Activated T-cell treated with anti-CD3 and anti-CD28 coated beads for 48 hours (primary cell): ENCODE data around the gene GNAS-AS1.
"Not testable (repeated sequence)": the region's sequence is repeated elsewhere in the genome, so short reads cannot be mapped to it uniquely, and the experiment has no call there.

Experiments used
- DNase-seq: peaks from one replicate; pipeline ENCODE4 v3.0.0-alpha.2; 2020; ENCODE audit warnings: low read depth

The GNAS-AS1 gene

GRCh38 chr20:58835231-58835630 lies 15.5 kb downstream of the GNAS-AS1 start:
- DNase-seq = no peak

DNA sequence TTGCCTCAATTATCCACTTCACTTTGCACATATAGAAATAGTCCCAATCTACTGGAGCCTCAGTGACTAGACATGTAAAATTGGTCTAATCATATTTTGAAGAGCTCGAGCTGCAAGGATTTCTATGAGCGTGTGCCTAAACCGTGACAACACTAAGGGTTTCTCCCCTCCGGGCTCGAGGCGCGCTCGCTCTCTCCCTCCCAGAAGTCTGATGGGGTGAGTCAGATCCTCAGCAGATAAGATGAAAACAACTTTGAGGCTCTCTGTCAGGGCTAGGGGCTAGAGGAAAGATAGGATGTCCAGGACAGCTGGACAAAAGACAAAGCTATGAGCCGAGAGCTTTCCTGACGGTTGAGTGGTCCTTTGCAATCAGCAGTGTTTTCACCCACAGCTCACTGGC lies 16.8 kb downstream of the GNAS-AS1 start:
- DNase-seq = no peak

- DNase-seq = no peak
These were observed 18.2 kb downstream of the GNAS-AS1 start for GRCh38 chr20:58832457-58832856.

DNA sequence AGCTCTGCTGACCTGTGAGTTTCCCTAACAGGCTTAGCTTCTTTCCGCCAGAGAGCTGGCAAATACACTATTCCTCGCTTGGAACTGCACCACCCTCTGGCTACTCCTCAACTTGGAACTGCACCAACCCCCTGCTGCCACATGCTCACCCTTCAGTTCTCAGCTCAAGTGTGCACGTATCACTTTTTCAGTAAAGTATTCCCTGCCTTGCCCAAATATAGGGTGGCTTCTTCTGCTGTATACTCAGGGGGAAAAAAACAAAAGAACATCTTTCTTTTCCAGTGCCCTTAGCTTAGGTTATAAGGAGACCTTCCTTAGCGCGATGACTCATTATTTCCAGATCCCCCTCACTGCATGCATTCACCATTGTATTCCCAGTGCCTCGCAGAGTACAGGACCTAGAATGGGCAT lies 21.2 kb downstream of the GNAS-AS1 start:
- no peak for DNase-seq

GRCh38 chr20:58828804-58829203 lies 21.9 kb downstream of the GNAS-AS1 start:
- DNase-seq = not testable (repeated sequence)

GRCh38 chr20:58828136-58828535 lies 22.6 kb downstream of the GNAS-AS1 start:
- no peak for DNase-seq

DNA sequence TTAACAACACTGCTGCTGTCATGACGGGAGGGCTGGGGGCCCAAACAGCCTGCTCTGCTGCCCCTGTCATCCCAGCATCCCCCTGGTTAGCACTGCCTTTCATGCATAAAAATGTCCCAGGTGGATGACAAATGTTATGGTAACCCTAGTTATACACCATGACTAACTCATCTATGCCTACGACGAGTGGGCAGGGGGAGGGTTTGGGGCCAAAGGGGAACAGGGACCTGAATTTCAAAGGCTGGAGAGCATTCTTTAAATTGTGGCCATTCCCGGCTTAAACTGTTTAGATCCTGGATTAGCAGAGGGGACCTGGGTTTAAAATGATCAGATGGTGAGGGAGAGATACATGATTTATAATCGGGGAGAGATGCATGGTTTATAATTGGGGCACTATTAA lies 24.4 kb downstream of the GNAS-AS1 start:
- no peak for DNase-seq

DNA sequence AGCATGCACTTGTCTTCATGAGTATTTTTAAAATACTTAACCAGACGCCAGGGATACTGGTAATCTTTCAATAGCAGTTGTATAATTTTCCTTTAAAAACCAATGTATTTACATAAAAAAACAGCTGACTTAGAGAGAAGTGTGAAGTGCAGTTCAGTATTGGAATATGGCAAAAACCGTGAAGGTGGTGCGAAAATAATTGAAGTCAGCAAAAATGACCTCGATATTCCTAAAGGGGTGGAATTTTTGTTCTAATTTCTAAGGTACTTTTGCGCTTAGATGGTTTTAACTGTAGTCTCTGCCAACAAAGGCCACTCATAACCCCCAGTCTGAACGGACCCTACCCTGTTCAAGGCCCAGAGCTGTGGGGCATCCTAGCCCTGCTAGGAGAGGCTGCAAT lies 25.3 kb downstream of the GNAS-AS1 start:
- no peak for DNase-seq

- DNase-seq = no peak
These were observed 25.9 kb downstream of the GNAS-AS1 start for GRCh38 chr20:58824843-58825242.

DNA sequence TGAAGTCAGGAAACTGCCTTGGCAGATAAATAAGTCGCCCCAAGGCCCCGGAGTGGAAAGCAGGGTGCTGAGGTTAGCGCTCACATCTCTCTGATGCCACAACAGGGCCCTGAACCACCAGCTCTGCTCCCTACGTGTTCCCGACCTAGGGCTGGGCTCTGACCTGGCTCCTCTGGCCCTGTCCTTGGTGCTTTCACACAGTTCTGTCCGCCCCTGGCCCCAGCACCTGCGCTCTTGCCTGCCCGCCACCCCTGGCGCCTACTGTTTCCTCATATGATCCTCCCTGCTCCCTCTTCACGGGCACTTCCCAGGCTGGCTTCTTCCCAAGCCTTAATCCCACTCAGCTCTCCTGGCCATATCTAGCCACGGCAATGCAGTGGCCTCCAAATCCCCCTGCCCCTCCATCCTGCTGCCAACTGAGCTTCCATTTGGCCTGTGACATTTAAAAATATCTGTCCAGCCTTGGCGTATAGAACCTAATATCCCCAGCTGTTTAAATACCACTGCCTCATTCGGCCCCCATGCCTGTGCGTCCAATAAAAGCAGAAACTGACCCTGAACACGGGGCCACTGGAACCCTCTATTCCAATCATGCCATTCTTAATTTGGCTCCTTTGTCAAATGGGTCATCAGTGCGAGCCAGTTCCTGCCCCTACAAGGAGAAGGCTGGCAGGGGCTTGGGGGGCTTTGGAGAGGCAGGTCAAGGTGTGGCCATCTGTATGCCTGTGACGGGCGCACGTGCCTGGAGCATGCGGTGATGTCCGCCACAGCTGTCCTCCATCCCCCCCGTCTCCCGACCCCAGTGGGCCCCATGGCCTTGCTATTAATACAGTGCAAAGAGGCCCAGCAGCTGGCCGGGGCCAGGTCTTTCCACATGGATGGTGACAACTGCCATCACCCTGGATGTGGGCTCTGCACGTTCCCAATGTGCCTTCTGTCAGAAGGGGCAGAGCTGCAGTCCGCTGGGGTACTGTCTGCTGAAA lies 27.7 kb downstream of the GNAS-AS1 start:
- DNase-seq = no peak

GRCh38 chr20:58822149-58822548 lies 28.6 kb downstream of the GNAS-AS1 start:
- DNase-seq = no peak

GRCh38 chr20:58820515-58820914 lies 30.2 kb downstream of the GNAS-AS1 start:
- DNase-seq = not testable (repeated sequence)

GRCh38 chr20:58819921-58820320 lies 30.8 kb downstream of the GNAS-AS1 start:
- DNase-seq = no peak

- DNase-seq = peak; percentile 66
These were observed 32.0 kb downstream of the GNAS-AS1 start for GRCh38 chr20:58818586-58819285.

DNA sequence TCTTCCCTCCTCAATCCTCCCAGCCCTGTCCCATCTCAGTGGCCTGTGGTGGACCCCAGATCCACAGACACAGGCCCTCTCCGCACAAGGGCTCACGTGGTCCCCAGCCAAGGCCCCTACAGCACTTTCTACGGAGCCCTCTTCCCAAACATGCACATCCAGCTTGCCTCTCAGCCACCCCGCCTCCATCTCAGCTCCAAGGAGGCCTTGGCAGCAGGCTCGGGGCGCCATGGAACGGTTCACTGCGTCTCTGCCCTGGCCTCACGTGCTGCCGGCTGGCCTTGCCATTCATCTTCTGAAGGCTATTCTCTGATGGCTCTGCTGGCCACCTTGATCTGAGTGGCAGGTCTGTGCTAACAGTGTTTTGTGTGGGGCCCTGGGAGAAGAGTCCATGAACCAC lies 33.0 kb downstream of the GNAS-AS1 start:
- DNase-seq = no peak

GRCh38 chr20:58816957-58817651 lies 33.6 kb downstream of the GNAS-AS1 start:
- DNase-seq = no peak

- no peak for DNase-seq
These were observed 34.7 kb downstream of the GNAS-AS1 start for GRCh38 chr20:58816051-58816450.

DNA sequence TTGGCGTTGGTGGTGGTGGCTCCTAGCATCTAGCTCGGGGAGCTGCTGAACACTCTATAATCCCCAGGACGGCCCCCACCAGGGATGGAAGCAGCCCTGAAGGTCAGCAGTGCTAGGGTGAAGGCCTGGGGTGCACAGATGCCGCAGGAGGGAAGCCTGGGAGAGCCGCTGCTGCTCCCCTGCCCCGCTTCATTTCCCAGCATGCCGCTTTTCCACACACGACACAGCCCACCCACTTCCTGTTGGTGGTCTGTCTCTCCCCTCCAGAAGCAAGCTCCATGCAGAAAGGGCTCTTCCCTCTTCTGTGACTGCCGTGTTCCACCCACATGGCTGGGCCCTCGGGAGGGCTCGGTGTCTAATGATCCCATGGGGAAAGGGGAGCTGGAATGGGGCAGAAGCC lies 35.3 kb downstream of the GNAS-AS1 start:
- DNase-seq = no peak

GRCh38 chr20:58813369-58813768 lies 37.3 kb downstream of the GNAS-AS1 start:
- DNase-seq = no peak

DNA sequence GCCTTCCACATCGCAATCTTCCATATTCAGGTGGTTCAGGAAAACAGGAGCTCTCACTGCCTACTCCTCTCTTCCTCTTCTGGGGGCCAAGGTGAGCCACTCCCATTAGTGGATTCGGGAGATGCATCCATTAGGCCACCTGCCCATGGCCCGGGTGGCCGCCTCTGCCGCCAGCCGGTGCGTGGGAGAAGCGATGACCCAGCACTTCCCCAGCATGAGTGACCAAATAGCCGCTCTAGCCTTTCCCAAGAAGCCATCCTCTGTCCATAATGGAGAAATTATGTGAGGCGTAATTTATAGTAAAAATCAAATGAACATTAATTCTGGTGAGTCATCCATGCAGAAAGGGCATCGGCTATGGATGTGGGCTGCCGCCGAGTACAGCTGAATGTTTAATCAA lies 39.4 kb downstream of the GNAS-AS1 start:
- DNase-seq = no peak

GRCh38 chr20:58810879-58811250 lies 39.8 kb downstream of the GNAS-AS1 start:
- DNase-seq = no peak

DNA sequence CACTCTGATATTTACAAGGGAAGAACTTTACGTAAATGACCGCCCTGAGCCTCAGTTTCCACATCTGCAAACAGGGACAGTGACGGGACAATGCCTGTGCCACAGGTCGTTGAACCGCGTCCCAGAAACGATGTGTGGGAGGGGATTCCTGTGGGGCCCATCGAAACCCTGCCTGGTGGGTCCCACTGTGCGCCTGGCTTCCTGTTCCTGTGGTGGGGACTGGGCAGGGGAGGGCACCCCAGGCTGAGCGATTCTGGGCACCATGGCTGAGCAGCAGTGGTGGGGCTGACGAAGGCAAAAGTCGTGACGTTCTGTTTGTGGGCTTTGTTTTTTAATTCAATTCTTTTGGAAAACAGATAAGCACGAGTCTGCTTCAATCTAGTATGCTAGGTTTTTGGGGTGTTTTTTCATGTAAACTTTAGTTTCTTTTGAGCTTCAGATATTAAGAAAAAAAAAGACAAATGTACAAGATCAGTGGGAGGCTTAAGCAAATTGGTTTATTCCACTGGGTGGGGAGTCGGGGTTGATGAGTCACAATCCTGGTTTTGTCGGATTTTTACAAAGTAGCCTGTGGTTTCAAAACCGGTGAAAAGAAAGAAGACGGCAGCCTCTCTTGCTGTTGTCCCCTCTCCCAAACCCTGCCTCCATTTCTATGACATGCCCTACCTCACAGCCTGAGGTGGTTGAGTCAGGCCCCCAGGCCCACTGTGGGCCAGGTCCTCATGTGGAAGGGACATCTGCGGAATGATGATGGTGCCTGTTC lies 40.4 kb downstream of the GNAS-AS1 start:
- DNase-seq = peak; percentile 16
